DMS53 treated with DMSO at 0.1 percent for 48 hours (cell line): ENCODE measurements around the gene PTPA.

Experiments used
- DNase-seq: peaks from one replicate; lab custom pipeline; 2025; ENCODE audit not compliant: unreplicated experiment; lab: John Stamatoyannopoulos, UW

The PTPA gene

GRCh38 chr9:129081388-129081904 lies 29.8 kb upstream of the PTPA start:
- no peak for DNase-seq

- DNase-seq, result no peak
These were observed 27.1 kb upstream of the PTPA start for GRCh38 chr9:129084087-129084486.

GRCh38 chr9:129089246-129089645 lies 22.0 kb upstream of the PTPA start:
- no peak for DNase-seq

- DNase-seq, result no peak
These were observed 17.4 kb upstream of the PTPA start for GRCh38 chr9:129093602-129094386.

GRCh38 chr9:129094387-129095169 lies 16.6 kb upstream of the PTPA start:
- DNase-seq, result no peak

GRCh38 chr9:129095170-129095667 lies 16.0 kb upstream of the PTPA start:
- no peak for DNase-seq

- DNase-seq, result no peak
These were observed 15.3 kb upstream of the PTPA start for GRCh38 chr9:129095908-129096307.

- DNase-seq, result no peak
These were observed 13.4 kb upstream of the PTPA start for GRCh38 chr9:129097671-129098306.

GRCh38 chr9:129098328-129098727 lies 12.9 kb upstream of the PTPA start:
- no peak for DNase-seq

- DNase-seq, result no peak
These were observed 10.6 kb upstream of the PTPA start for GRCh38 chr9:129100383-129101169.

- DNase-seq, result no peak
These were observed 9.9 kb upstream of the PTPA start for GRCh38 chr9:129101279-129101678.

GRCh38 chr9:129102095-129102525 lies 9.1 kb upstream of the PTPA start:
- no peak for DNase-seq

GRCh38 chr9:129102791-129103594 lies 8.2 kb upstream of the PTPA start:
- peak; percentile 20 for DNase-seq

GRCh38 chr9:129103595-129103965 lies 7.6 kb upstream of the PTPA start:
- no peak for DNase-seq

GRCh38 chr9:129104051-129104450 lies 7.2 kb upstream of the PTPA start:
- DNase-seq, result no peak

GRCh38 chr9:129105857-129106694 lies 5.1 kb upstream of the PTPA start:
- no peak for DNase-seq

GRCh38 chr9:129107651-129108050 lies 3.6 kb upstream of the PTPA start:
- no peak for DNase-seq

- no peak for DNase-seq
These were observed 3.0 kb upstream of the PTPA start for GRCh38 chr9:129108083-129108804.
